HEK293 (cell line): ENCODE measurements around the gene FAM72B.
"Not testable (repeated sequence)": the region's sequence is repeated elsewhere in the genome, so short reads cannot be mapped to it uniquely, and the experiment has no call there.

Experiments
- CTCF ChIP-seq: fragments of 450-650 bp; formaldehyde crosslinking; IDR thresholded peaks from 2 replicates; pipeline ENCODE4 v1.5.1; 2016; ENCODE audit warnings: missing biosample characterization, missing genetic modification characterization
- TCF7L2 ChIP-seq: IDR thresholded peaks from 2 replicates; pipeline ENCODE4 v1.6.1; 2011; ENCODE audit warnings: low read depth, mild to moderate bottlenecking, inconsistent platforms, low read length, moderate library complexity, borderline replicate concordance
- ZBTB11 ChIP-seq: fragments of 450-650 bp; formaldehyde crosslinking; conservative IDR thresholded peaks from 2 replicates; pipeline ENCODE4 v1.5.1; 2016; ENCODE audit warnings: low read depth, missing biosample characterization, missing genetic modification characterization
- ZNF157 ChIP-seq: fragments of 450-650 bp; formaldehyde crosslinking; IDR thresholded peaks from 2 replicates; pipeline ENCODE4 v1.5.1; 2016; ENCODE audit warnings: missing biosample characterization, missing genetic modification characterization
- TF ChIP-seq, protein P1 (sequence below): fragments of 450-650 bp; formaldehyde crosslinking; IDR thresholded peaks from 2 replicates; pipeline ENCODE4 v1.5.1; 2016; ENCODE audit warnings: missing biosample characterization, missing genetic modification characterization, low read depth
- TF ChIP-seq, protein P2 (sequence below): fragments of 450-650 bp; formaldehyde crosslinking; IDR thresholded peaks from 2 replicates; pipeline ENCODE4 v1.5.1; 2016; ENCODE audit warnings: missing biosample characterization, missing genetic modification characterization, low read depth

- TF ChIP-seq CTCF (tag by site-specific recombination); ZNF157 (tag by site-specific recombination); ZBTB11 (tag by site-specific recombination); TCF7L2: not testable (repeated sequence)
- TF ChIP-seq, protein P1, sequence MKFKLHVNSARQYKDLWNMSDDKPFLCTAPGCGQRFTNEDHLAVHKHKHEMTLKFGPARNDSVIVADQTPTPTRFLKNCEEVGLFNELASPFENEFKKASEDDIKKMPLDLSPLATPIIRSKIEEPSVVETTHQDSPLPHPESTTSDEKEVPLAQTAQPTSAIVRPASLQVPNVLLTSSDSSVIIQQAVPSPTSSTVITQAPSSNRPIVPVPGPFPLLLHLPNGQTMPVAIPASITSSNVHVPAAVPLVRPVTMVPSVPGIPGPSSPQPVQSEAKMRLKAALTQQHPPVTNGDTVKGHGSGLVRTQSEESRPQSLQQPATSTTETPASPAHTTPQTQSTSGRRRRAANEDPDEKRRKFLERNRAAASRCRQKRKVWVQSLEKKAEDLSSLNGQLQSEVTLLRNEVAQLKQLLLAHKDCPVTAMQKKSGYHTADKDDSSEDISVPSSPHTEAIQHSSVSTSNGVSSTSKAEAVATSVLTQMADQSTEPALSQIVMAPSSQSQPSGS (tag by site-specific recombination), result not testable (repeated sequence)
- TF ChIP-seq, protein P2, sequence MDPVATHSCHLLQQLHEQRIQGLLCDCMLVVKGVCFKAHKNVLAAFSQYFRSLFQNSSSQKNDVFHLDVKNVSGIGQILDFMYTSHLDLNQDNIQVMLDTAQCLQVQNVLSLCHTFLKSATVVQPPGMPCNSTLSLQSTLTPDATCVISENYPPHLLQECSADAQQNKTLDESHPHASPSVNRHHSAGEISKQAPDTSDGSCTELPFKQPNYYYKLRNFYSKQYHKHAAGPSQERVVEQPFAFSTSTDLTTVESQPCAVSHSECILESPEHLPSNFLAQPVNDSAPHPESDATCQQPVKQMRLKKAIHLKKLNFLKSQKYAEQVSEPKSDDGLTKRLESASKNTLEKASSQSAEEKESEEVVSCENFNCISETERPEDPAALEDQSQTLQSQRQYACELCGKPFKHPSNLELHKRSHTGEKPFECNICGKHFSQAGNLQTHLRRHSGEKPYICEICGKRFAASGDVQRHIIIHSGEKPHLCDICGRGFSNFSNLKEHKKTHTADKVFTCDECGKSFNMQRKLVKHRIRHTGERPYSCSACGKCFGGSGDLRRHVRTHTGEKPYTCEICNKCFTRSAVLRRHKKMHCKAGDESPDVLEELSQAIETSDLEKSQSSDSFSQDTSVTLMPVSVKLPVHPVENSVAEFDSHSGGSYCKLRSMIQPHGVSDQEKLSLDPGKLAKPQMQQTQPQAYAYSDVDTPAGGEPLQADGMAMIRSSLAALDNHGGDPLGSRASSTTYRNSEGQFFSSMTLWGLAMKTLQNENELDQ (tag by site-specific recombination), result not testable (repeated sequence)
These were observed 29.4 kb upstream of the FAM72B start for GRCh38 chr1:121213491-121213890.
